SK-N-SH (cell line): Measurements from ENCODE around the gene MEA1. TPM values are rescaled to one million over a fixed set of nuclear protein-coding genes. Genes with fewer than 3 reads are reported as not detected.

ENCODE experiments used
- CTCF ChIA-PET: fragments of 300-600, 350-600 bp; formaldehyde crosslinking; extraction: SDS; loops from one replicate; lab custom pipeline; 2021; lab: Yijun Ruan, JAX
- POLR2A ChIA-PET: fragments of 350-600 bp; sonication (Branson Sonifier 250); formaldehyde crosslinking; extraction: SDS; loops from one replicate; lab custom pipeline; 2020; ENCODE audit warnings: antibody characterized with exemption, inconsistent platforms; lab: Yijun Ruan, JAX
- DNase-seq: peaks from one replicate; pipeline ENCODE4 v3.0.0; 2012
- H2AFZ ChIP-seq: fragments of 200-600 bp; sonication (generic); 2 replicates; pipeline ENCODE4 v1.8.1; 2016; ENCODE audit warnings: antibody characterized with exemption, mild to moderate bottlenecking, low read depth
- H3F3A ChIP-seq: fragments of 200-600 bp; sonication (generic); replicated peaks from 2 replicates; pipeline ENCODE3; 2016; ENCODE audit warnings: antibody characterized with exemption, mild to moderate bottlenecking; ENCODE audit not compliant: insufficient read depth
- H3K27ac ChIP-seq, 2 experiments: fragments of 200-500 bp in 1 of 2; fragments of 200-600 bp in 1 of 2; sonication (Bioruptor generic) in 1 of 2; sonication (generic), shearing (Covaris generic) in 1 of 2; 2 replicates each; pipeline versions ENCODE4 v1.5.1 to v1.6.1; 2014 to 2016; ENCODE audit warnings: low read depth in 2 of 2, inconsistent platforms in 1 of 2, low read length in 1 of 2, mild to moderate bottlenecking in 1 of 2, mixed read lengths in 1 of 2
- H3K27me3 ChIP-seq: fragments of 200-600 bp; sonication (generic), shearing (Covaris generic); 2 replicates; pipeline ENCODE4 v1.6.1; 2016; ENCODE audit warnings: mixed run types; ENCODE audit not compliant: insufficient read depth
- H3K36me3 ChIP-seq, 2 experiments: fragments of 200-500 bp in 1 of 2; fragments of 200-600 bp in 1 of 2; sonication (Bioruptor generic) in 1 of 2; sonication (generic) in 1 of 2; replicated peaks in 1 of 2; 2 replicates each; pipeline versions ENCODE3 to v1.5.1; 2014 to 2016; ENCODE audit warnings: low read length in 1 of 2, mild to moderate bottlenecking in 1 of 2; ENCODE audit not compliant: insufficient read depth in 2 of 2, control insufficient read depth in 1 of 2
- H3K4me1 ChIP-seq, 2 experiments: fragments of 200-500 bp in 1 of 2; fragments of 200-600 bp in 1 of 2; sonication (Bioruptor generic) in 1 of 2; sonication (generic), shearing (Covaris generic) in 1 of 2; 2 replicates each; pipeline versions ENCODE4 v1.5.1 to v1.6.1; 2014 to 2016; ENCODE audit warnings: low read depth in 1 of 2, low read length in 1 of 2, mixed run types in 1 of 2; ENCODE audit not compliant: insufficient read depth in 2 of 2, control insufficient read depth in 1 of 2
- H3K4me2 ChIP-seq: fragments of 200-600 bp; sonication (generic), shearing (Covaris generic); 2 replicates; pipeline ENCODE4 v1.6.1; 2017; ENCODE audit warnings: mixed run types
- H3K4me3 ChIP-seq, 2 experiments: fragments of 200-500 bp in 1 of 2; fragments of 200-600 bp in 1 of 2; sonication (Bioruptor generic) in 1 of 2; sonication (generic), shearing (Covaris generic) in 1 of 2; 2 replicates each; pipeline versions ENCODE4 v1.5.1 to v1.8.1; 2014 to 2016; ENCODE audit warnings: low read depth in 2 of 2, inconsistent platforms in 1 of 2, low read length in 1 of 2, mild to moderate bottlenecking in 1 of 2, mixed read lengths in 1 of 2, moderate library complexity in 1 of 2
- H3K79me2 ChIP-seq: fragments of 200-600 bp; sonication (generic); 2 replicates; pipeline ENCODE4 v1.8.1; 2017; ENCODE audit warnings: mild to moderate bottlenecking; ENCODE audit not compliant: insufficient read depth
- H3K9ac ChIP-seq: fragments of 200-600 bp; sonication (generic); 2 replicates; pipeline ENCODE4 v1.6.1; 2017; ENCODE audit warnings: mixed run types
- H3K9me2 ChIP-seq: fragments of 200-600 bp; sonication (generic); 2 replicates; pipeline ENCODE4 v1.6.1; 2017; ENCODE audit warnings: mixed run types
- H3K9me3 ChIP-seq: fragments of 200-600 bp; sonication (generic); 2 replicates; pipeline ENCODE4 v1.6.1; 2017; ENCODE audit warnings: mixed run types, mild to moderate bottlenecking, moderate library complexity
- H4K20me1 ChIP-seq: fragments of 200-600 bp; sonication (generic); 2 replicates; pipeline ENCODE4 v1.6.1; 2017; ENCODE audit warnings: mild to moderate bottlenecking, mixed run types; ENCODE audit not compliant: insufficient read depth
- CHD2 ChIP-seq: fragments of 150-350 bp; IDR thresholded peaks from 2 replicates; pipeline ENCODE4 v1.6.1; 2018; ENCODE audit warnings: low read length; ENCODE audit not compliant: partially characterized antibody
- ELF1 ChIP-seq: IDR thresholded peaks from 2 replicates; pipeline ENCODE4 v1.4.0; 2012
- FOXJ3 ChIP-seq: sonication (generic); formaldehyde crosslinking; IDR thresholded peaks from 2 replicates; pipeline ENCODE4 v1.5.1; 2020; ENCODE audit warnings: mild to moderate bottlenecking, missing genetic modification reagents
- GABPA ChIP-seq: IDR thresholded peaks from 2 replicates; pipeline ENCODE4 v1.4.0; 2012; ENCODE audit warnings: low read depth, mild to moderate bottlenecking
- JUND ChIP-seq: IDR thresholded peaks from 2 replicates; pipeline ENCODE4 v1.4.0; 2012
- MAX ChIP-seq: IDR thresholded peaks from 2 replicates; pipeline ENCODE4 v1.4.0; 2012; ENCODE audit warnings: low read depth
- MEF2A ChIP-seq: IDR thresholded peaks from 2 replicates; pipeline ENCODE4 v1.4.0; 2012; ENCODE audit warnings: low read depth, borderline replicate concordance
- MXI1 ChIP-seq: IDR thresholded peaks from 2 replicates; pipeline ENCODE4 v1.6.1; 2012; ENCODE audit warnings: mild to moderate bottlenecking, low read depth, low read length, improper control_type of control experiment
- NRF1 ChIP-seq: IDR thresholded peaks from 2 replicates; pipeline ENCODE4 v1.6.1; 2012; ENCODE audit warnings: low read depth, mild to moderate bottlenecking, low read length
- POLR2AphosphoS5 ChIP-seq: IDR thresholded peaks from 2 replicates; pipeline ENCODE4 v1.6.1; 2012; ENCODE audit warnings: low read depth, low read length
- RCOR1 ChIP-seq: fragments of 150-350 bp; IDR thresholded peaks from 2 replicates; pipeline ENCODE4 v1.6.1; 2017; ENCODE audit warnings: antibody characterized with exemption, low read length
- SIN3A ChIP-seq: IDR thresholded peaks from 2 replicates; pipeline ENCODE4 v1.6.1; 2012; ENCODE audit warnings: low read depth, mild to moderate bottlenecking, low read length, moderate library complexity, borderline replicate concordance
- SMC3 ChIP-seq: IDR thresholded peaks from 2 replicates; pipeline ENCODE4 v1.6.1; 2012; ENCODE audit warnings: low read depth, low read length, improper control_type of control experiment
- TAF1 ChIP-seq: IDR thresholded peaks from 2 replicates; pipeline ENCODE4 v1.6.1; 2012; ENCODE audit warnings: low read depth, mild to moderate bottlenecking, low read length, moderate library complexity, borderline replicate concordance
- TCF12 ChIP-seq: IDR thresholded peaks from 2 replicates; pipeline ENCODE4 v1.4.0; 2012
- ZBTB33 ChIP-seq: IDR thresholded peaks from 2 replicates; pipeline ENCODE4 v1.4.0; 2012; ENCODE audit warnings: low read depth, borderline replicate concordance
- WGBS: methylation state at CpG from one replicate; pipeline ENCODE4 v1.1.6; 2017; ENCODE audit warnings: low lambda C conversion rate; 5-methylcytosine and 5-hydroxymethylcytosine counted together
- polyA plus RNA-seq, 3 experiments: library from polyadenylated mRNA; depleted of rRNA; stranded (reverse); fragments of >200 nt; gene quantifications; 2 replicates each; pipeline ENCODE4 v1.2.3, GENCODE V29; 2012
- TF ChIP-seq, protein P1 (sequence below): IDR thresholded peaks from 2 replicates; pipeline ENCODE4; 2012
- TF ChIP-seq, protein P2 (sequence below): IDR thresholded peaks from 2 replicates; pipeline ENCODE4 v1.4.0; 2012; ENCODE audit warnings: low read depth, borderline replicate concordance
- TF ChIP-seq, protein P3 (sequence below): fragments of 150-350 bp; IDR thresholded peaks from 2 replicates; pipeline ENCODE4 v1.6.1; 2017; ENCODE audit warnings: antibody characterized with exemption, low read length, low read depth, borderline replicate concordance

Gene MEA1
- 160 and 171 TPM in 2 replicates for polyA plus RNA-seq (2012; rRNA removed)
- polyA plus RNA-seq (2012; cell fraction: cytosol; rRNA removed), result 166 and 180 TPM in 2 replicates
- polyA plus RNA-seq (2012; cell fraction: nucleus; rRNA removed), result 43.4 and 49.5 TPM in 2 replicates

- peaks cover 3 to 36% of the 10 kb centered on the region in 2 experiments; a peak in 3 of 4 replicates for H3K4me1 ChIP-seq
- TF ChIP-seq NRF1, result peak; percentile 75
- peak; percentile 50 for TF ChIP-seq CHD2
- peak; percentile 15; the same call in 1 of the 2 replicates for TF ChIP-seq SIN3A
- TF ChIP-seq JUND, result no peak
- peak; percentile 65 for TF ChIP-seq MAX
- 0 out of 2 replicates have a peak, but pooled peaks have one; percentile 34 for TF ChIP-seq FOXJ3 (CRISPR knock-in tag)
- TF ChIP-seq SMC3, result no peak
- TF ChIP-seq, protein P1, sequence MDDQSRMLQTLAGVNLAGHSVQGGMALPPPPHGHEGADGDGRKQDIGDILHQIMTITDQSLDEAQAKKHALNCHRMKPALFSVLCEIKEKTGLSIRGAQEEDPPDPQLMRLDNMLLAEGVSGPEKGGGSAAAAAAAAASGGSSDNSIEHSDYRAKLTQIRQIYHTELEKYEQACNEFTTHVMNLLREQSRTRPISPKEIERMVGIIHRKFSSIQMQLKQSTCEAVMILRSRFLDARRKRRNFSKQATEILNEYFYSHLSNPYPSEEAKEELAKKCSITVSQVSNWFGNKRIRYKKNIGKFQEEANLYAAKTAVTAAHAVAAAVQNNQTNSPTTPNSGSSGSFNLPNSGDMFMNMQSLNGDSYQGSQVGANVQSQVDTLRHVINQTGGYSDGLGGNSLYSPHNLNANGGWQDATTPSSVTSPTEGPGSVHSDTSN, result peak; percentile 99
- TF ChIP-seq, protein P2, sequence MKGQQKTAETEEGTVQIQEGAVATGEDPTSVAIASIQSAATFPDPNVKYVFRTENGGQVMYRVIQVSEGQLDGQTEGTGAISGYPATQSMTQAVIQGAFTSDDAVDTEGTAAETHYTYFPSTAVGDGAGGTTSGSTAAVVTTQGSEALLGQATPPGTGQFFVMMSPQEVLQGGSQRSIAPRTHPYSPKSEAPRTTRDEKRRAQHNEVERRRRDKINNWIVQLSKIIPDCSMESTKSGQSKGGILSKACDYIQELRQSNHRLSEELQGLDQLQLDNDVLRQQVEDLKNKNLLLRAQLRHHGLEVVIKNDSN, result peak; percentile 50; the same call in 1 of the 2 replicates
- TF ChIP-seq ZBTB33, result no peak
- peak; percentile 69 for TF ChIP-seq GABPA
- peak; percentile 40; the same call in 1 of the 2 replicates for TF ChIP-seq TAF1
- TF ChIP-seq MXI1, result peak; percentile 92
- TF ChIP-seq TCF12, result no peak
- no peak; the same call in 1 of the 2 replicates for TF ChIP-seq POLR2AphosphoS5
- no peak for TF ChIP-seq MEF2A
- TF ChIP-seq, protein P3, sequence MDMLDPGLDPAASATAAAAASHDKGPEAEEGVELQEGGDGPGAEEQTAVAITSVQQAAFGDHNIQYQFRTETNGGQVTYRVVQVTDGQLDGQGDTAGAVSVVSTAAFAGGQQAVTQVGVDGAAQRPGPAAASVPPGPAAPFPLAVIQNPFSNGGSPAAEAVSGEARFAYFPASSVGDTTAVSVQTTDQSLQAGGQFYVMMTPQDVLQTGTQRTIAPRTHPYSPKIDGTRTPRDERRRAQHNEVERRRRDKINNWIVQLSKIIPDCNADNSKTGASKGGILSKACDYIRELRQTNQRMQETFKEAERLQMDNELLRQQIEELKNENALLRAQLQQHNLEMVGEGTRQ, result 0 out of 2 replicates have a peak, but pooled peaks have one; percentile 23
- peak; percentile 44; the same call in 1 of the 2 replicates for TF ChIP-seq ELF1
- no peak; the same call in 1 of the 2 replicates for TF ChIP-seq RCOR1
- no peaks in the 10 kb centered on the region for H3K9me2 ChIP-seq
- peaks cover 20% of the 10 kb centered on the region for H3F3A ChIP-seq
- no peaks in the 10 kb centered on the region for H3K9me3 ChIP-seq
- POLR2A ChIA-PET, result interaction anchor here (1.2 to 2.3 kb wide), 10 partner anchors 14 to 156 kb away, joined by 3 to 12 read pairs (median 6); partner anchors contain the start of genes CNPY3, CUL7, KLC4 and MRPL2
- CTCF ChIA-PET, result interaction anchor here (0.6 to 3.6 kb wide), 6 partner anchors 9 to 215 kb away, joined by 3 to 12 read pairs (median 3); partner anchors contain the start of gene DNPH1
- H3K27me3 ChIP-seq, result no peaks in the 10 kb centered on the region
- peak within 1 kb of the TSS; percentile 80 for H3K9ac ChIP-seq
- H3K4me2 ChIP-seq, result peak within 1 kb of the TSS; percentile 92
- peak within 1 kb of the TSS; percentile 81 for H2AFZ ChIP-seq
- peak within 1 kb of the TSS; percentile 57 to 75 for H3K27ac ChIP-seq
- 1% methylated on average over 29 of the region's 51 CpGs for WGBS
- peaks cover 12% of the 10 kb centered on the region; the same call in 1 of the 2 replicates for H4K20me1 ChIP-seq
- peaks cover 71% of the 10 kb centered on the region for H3K79me2 ChIP-seq
- H3K4me3 ChIP-seq, result peak within 1 kb of the TSS; percentile 47 to 85
- peaks cover 28 to 50% of the 10 kb centered on the region in 2 experiments for H3K36me3 ChIP-seq
- peak; percentile 98 for DNase-seq
These were observed at the start of gene MEA1, which contains the start of gene KLHDC3 for GRCh38 chr6:43013843-43014433. Gene MEA1, minus strand, starts transcription at chr6:43013946. Its CDS starts 133 bp downstream, at chr6:43013813. Gene KLHDC3, plus strand, starts transcription at chr6:43014249. Its CDS starts 2,944 bp downstream, at chr6:43017193.
